ENCODE measurements around the gene OR6T1. TPM values are rescaled to one million over a fixed set of nuclear protein-coding genes. Genes with fewer than 3 reads are reported as not detected.

OR6T1 gene, protein sequence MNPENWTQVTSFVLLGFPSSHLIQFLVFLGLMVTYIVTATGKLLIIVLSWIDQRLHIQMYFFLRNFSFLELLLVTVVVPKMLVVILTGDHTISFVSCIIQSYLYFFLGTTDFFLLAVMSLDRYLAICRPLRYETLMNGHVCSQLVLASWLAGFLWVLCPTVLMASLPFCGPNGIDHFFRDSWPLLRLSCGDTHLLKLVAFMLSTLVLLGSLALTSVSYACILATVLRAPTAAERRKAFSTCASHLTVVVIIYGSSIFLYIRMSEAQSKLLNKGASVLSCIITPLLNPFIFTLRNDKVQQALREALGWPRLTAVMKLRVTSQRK
- total RNA-seq (not detected), polyA plus RNA-seq (not detected)
- long read RNA-seq, donor 1: 0 reads
- long read RNA-seq, donor 2: 0 reads
- long read RNA-seq, donor 3: 0 reads
- long read RNA-seq, donor 4: 0 reads

DNA sequence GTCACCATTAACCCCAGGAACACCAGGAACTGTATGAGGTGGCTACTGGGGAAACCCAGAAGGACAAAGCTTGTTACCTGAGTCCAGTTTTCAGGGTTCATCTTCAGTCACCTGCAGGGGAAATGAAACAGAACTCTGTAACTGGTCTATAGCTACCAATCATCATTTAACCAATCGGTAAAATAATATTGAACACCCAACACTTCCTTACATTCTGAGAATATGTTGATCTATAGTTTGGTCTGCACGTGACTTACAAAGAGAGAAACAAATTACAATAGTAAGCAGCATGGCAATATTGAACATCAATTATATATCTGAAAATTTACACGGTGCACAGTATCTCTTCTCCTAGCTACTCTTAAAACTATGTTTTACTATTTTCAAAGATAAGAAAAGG, at the start of gene OR6T1:
Gene OR6T1, minus strand, starts transcription at position 101 of the 400 bp plus-strand sequence. Its CDS starts 0 bp downstream, at position 101.
- no peak for DNase-seq
- ATAC-seq: no peak
- 88% methylated on average over 3 of the region's 3 CpGs for WGBS

DNA sequence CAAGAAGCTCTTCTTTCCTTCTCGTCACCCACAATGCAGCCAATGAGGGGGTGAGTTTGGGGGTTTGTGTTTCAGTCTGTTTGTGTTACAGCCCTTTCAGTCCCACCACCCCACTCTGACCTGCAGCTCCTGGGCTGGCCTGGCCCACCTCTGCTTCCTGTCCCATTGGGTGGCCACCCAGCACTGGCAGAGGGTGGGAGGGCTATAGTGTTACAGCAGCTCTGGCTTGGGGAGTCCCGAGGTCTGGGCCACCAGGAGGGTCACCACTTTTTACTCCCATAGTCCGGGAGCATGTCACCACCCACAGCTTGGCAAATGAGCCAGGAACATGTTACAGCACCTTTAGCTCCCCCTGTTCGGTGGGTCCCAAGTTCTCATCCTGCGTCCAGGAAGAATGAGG, 35.7 kb upstream of the OR6T1 start:
- 85% methylated on average over 5 of the region's 5 CpGs for WGBS
- intact Hi-C loops (cut with DNase I): no loop called here
- ATAC-seq: no peak
- Histone ChIP-seq H3K27me3 (ENCODE audit: control insufficient read depth, insufficient read depth) (no peaks in the 10 kb centered on the region), H3K4me3 (ENCODE audit: low read length) (no peak overlapping the region), H3K4me1 (ENCODE audit: control insufficient read depth, insufficient read depth, low read length) (no peaks in the 10 kb centered on the region), H3K27ac (ENCODE audit: low read length) (no peak overlapping the region), H3K9me3 (ENCODE audit: control insufficient read depth, low read length) (no peaks in the 10 kb centered on the region)
- DNase-seq: no peak

More for the DNA sequence above, at the start of gene OR6T1:
- no peak within 1 kb of the TSS for H3K27ac ChIP-seq (ENCODE audit: low read length)
- no peaks in the 10 kb centered on the region for H3K4me1 ChIP-seq (ENCODE audit: control insufficient read depth, insufficient read depth, low read length)
- H3K9me3 ChIP-seq (ENCODE audit: control insufficient read depth, low read length): no peaks in the 10 kb centered on the region
- intact Hi-C loops (cut with DNase I): no loop called here
- H3K4me3 ChIP-seq (ENCODE audit: low read length): no peak within 1 kb of the TSS
- no peaks in the 10 kb centered on the region for H3K27me3 ChIP-seq (ENCODE audit: control insufficient read depth, insufficient read depth)

DNA sequence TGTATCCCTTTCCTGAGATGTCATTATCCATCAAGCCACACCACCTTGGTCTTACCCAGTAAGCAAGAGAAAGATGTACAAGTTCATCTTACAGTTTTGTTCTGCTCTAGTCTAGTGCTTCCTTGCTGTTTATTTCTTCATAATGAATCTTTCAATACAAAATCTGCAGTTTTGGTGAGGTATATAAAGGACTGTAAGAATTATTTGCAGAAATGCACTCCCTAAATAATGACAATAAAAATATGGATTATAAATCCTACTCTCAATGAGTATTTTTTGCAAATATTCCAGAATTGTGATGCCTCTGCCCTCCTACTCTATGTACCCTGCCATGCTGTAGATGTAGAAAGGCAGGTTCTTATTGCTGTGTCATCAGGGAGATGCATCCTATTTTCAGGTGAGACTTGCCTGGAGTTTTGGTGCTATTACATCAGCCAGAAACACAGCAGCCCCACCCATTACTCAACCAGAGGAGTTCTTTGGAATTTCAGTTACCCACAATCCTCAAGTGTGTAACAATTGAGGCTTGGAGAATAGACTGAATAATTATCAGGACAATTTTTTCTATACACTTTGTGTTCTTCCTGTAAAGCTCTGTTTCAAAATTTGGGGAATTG, 34.2 kb upstream of the OR6T1 start, which contains the start of gene OR10S1:
Gene OR10S1, minus strand, starts transcription at position 51 of the 617 bp plus-strand sequence. CDS start 117 bp downstream, outside the sequence.
- H3K4me3 ChIP-seq (ENCODE audit: low read length): no peak within 1 kb of the TSS
- ATAC-seq: no peak
- no peak for DNase-seq
- H3K27me3 ChIP-seq (ENCODE audit: control insufficient read depth, insufficient read depth): no peaks in the 10 kb centered on the region
- intact Hi-C loops (cut with DNase I): no loop called here
- H3K9me3 ChIP-seq (ENCODE audit: control insufficient read depth, low read length): no peaks in the 10 kb centered on the region
- H3K27ac ChIP-seq (ENCODE audit: low read length): no peak within 1 kb of the TSS
- H3K4me1 ChIP-seq (ENCODE audit: control insufficient read depth, insufficient read depth, low read length): no peaks in the 10 kb centered on the region

DNA sequence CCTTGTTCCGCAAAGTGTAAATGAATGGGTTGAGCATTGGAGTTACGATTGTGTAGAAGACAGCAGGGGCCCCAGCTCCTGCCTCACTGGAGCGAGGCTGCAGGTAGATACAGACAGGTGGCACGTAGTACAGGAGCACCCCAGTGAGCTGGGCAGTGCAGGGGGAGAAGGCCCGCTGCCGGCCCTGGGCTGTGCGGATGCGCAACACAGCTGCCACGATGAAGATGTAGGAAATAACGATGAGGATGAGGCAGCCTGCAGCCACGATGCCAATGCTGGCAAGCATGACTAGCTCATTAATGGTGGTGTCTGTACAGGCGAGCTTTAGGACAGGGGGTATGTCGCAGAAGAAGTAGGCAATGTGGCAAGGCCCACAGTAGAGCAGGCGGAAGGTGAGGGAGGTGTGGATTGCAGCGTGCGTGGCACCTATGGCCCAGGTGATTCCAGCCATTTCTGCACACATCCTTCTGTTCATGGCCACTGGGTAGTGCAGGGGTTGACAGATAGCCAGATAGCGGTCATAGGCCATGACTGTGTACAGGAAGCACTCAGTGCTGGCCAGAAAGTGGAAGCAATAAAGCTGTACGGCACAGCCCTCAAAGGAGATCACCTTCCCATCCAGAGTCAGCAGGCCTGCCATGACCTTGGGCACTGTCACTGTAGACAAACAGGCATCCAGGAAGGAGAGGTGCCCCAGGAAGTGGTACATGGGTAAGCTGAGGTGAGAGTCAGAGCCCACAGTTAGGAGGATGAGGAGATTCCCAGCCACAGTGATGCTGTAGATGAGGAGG, 33.3 kb upstream of the OR6T1 start:
- WGBS: 91% methylated on average over 18 of the region's 18 CpGs
- H3K4me3 ChIP-seq (ENCODE audit: low read length): no peak overlapping the region

DNA sequence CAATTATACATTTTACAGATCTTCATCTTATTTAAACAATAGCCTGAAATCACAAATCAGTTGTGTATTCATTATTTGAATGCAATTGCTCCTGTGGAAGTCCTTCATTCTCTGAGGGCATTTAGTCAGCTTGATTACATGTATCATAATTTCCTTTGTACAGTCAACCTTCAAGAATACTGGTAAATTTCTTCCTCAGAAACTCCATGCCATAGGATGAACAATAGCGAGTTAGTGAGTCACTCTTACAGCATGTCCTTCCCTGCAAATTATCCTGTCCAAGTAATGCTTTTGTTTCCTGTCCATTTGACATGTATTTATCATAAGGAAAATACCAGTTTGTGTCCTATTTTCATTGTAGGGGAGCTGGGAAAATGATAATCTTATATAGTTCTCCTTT, 30.2 kb upstream of the OR6T1 start:
- Histone ChIP-seq H3K4me1 (ENCODE audit: control insufficient read depth, insufficient read depth, low read length) (no peaks in the 10 kb centered on the region), H3K4me3 (ENCODE audit: low read length) (no peak overlapping the region), H3K27me3 (ENCODE audit: control insufficient read depth, insufficient read depth) (no peaks in the 10 kb centered on the region), H3K9me3 (ENCODE audit: control insufficient read depth, low read length) (no peaks in the 10 kb centered on the region), H3K27ac (ENCODE audit: low read length) (no peak overlapping the region)
- DNase-seq (no peak), ATAC-seq (peak in 1 of 2 donors; percentile 50)
- WGBS: 55% methylated on average over 1 of the region's 1 CpG
- intact Hi-C loops (cut with DNase I): no loop called here

More for the DNA sequence above, 33.3 kb upstream of the OR6T1 start:
- no peaks in the 10 kb centered on the region for H3K4me1 ChIP-seq (ENCODE audit: control insufficient read depth, insufficient read depth, low read length)
- ATAC-seq: no peak
- intact Hi-C loops (cut with DNase I): no loop called here
- H3K9me3 ChIP-seq (ENCODE audit: control insufficient read depth, low read length): no peaks in the 10 kb centered on the region
- no peak overlapping the region for H3K27ac ChIP-seq (ENCODE audit: low read length)
- no peak for DNase-seq
- no peaks in the 10 kb centered on the region for H3K27me3 ChIP-seq (ENCODE audit: control insufficient read depth, insufficient read depth)

DNA sequence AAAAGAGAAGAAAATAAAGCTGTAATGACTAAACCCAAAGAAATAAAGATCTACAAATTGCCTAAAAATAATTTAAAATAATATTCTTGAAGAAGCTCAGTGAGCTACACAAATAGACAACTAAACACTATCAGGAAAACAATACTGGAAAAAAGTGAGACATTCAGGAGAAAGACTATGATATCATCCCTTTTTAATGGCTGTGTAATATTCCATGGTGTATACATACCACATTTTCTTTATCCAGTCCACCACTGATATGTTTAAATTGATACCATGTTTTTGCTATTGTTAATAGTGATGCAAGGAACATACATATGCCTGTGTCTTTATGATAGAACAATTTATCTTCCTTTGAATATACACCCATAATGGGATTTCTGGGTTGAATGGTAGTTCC, 13.1 kb upstream of the OR6T1 start:
- no peak for ATAC-seq

DNA sequence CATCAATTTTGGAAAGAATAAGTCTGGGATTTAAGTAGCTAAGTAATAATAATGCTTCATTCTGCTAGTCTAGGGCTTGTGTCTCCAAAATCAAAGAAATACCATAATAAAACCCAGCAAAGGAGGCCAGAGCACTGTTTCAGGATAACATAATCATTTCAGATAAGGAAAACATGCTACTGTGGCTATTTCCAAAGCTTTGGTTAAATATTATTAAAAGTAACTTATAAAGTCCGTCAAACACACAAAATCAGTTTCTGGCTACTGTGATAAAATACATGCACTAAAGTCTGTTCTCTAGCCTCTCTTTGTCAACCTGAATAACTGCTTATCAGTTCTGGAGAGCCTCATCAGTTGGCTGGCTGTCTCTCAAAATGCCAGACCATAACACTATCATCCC, 1.5 kb upstream of the OR6T1 start:
- DNase-seq: no peak
- WGBS: 25% methylated on average over 1 of the region's 1 CpG
- H3K4me3 ChIP-seq (ENCODE audit: low read length): no peak overlapping the region
- no peaks in the 10 kb centered on the region for H3K27me3 ChIP-seq (ENCODE audit: control insufficient read depth, insufficient read depth)
- no peak for ATAC-seq
- intact Hi-C loops (cut with DNase I): no loop called here
- no peak overlapping the region for H3K27ac ChIP-seq (ENCODE audit: low read length)
- H3K9me3 ChIP-seq (ENCODE audit: control insufficient read depth, low read length): no peaks in the 10 kb centered on the region
- H3K4me1 ChIP-seq (ENCODE audit: control insufficient read depth, insufficient read depth, low read length): no peaks in the 10 kb centered on the region

More for the DNA sequence above, 13.1 kb upstream of the OR6T1 start:
- H3K27me3 ChIP-seq (ENCODE audit: control insufficient read depth, insufficient read depth): no peaks in the 10 kb centered on the region
- no peak overlapping the region for H3K27ac ChIP-seq (ENCODE audit: low read length)
- no peaks in the 10 kb centered on the region for H3K4me1 ChIP-seq (ENCODE audit: control insufficient read depth, insufficient read depth, low read length)
- no peaks in the 10 kb centered on the region for H3K9me3 ChIP-seq (ENCODE audit: control insufficient read depth, low read length)
- no peak overlapping the region for H3K4me3 ChIP-seq (ENCODE audit: low read length)
- intact Hi-C loops (cut with DNase I): no loop called here
- DNase-seq: no peak

DNA sequence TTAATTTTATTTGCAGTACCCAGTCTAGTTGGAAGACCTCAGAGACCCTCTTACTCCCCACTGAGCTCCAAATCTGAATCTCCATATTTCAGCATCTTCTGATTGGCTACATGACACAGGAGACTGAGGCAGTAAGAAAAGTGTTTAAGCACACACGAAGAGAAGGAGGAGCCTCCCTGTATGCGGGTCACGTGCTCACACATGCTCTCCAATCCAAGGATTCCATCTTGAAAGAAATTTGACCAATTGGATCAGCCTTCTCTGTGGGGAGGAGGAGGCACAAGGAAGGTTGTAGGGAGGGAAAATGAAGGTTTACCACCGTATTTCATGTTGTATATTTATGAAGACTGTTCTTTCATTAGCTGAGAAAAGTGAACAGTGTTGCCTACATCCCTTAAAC, 1.2 kb downstream of the OR6T1 start:
- Histone ChIP-seq H3K27me3 (ENCODE audit: control insufficient read depth, insufficient read depth) (no peaks in the 10 kb centered on the region), H3K9me3 (ENCODE audit: control insufficient read depth, low read length) (no peaks in the 10 kb centered on the region), H3K4me3 (ENCODE audit: low read length) (no peak overlapping the region), H3K27ac (ENCODE audit: low read length) (no peak overlapping the region), H3K4me1 (ENCODE audit: control insufficient read depth, insufficient read depth, low read length) (no peaks in the 10 kb centered on the region)
- ATAC-seq (no peak), DNase-seq (no peak)
- 91% methylated on average over 4 of the region's 4 CpGs for WGBS
- intact Hi-C loops (cut with DNase I): no loop called here

DNA sequence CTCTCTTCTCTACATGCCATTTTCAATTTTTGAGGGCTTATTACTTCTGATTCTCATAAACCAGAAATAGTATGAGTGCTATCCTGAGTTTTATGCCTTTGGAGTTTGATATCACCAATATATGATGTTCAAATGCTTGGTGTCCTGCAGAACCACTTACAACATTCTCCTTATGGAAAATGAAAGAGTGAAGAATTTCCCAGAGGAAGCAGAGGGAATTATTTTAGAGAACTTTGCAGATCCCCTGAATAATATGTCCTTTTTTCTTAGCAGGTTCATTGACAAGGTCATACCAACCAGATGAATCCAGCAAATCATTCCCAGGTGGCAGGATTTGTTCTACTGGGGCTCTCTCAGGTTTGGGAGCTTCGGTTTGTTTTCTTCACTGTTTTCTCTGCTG, 4.3 kb downstream of the OR6T1 start, which contains the start of gene OR4D5:
Gene OR4D5, plus strand, starts transcription at position 301 of the 400 bp plus-strand sequence. Its CDS starts 0 bp downstream, at position 301.
- Histone ChIP-seq H3K4me3 (ENCODE audit: low read length) (no peak within 1 kb of the TSS), H3K27ac (ENCODE audit: low read length) (no peak within 1 kb of the TSS), H3K9me3 (ENCODE audit: control insufficient read depth, low read length) (no peaks in the 10 kb centered on the region), H3K27me3 (ENCODE audit: control insufficient read depth, insufficient read depth) (no peaks in the 10 kb centered on the region), H3K4me1 (ENCODE audit: control insufficient read depth, insufficient read depth, low read length) (no peaks in the 10 kb centered on the region)
- ATAC-seq (no peak), DNase-seq (no peak)
- WGBS: 77% methylated on average over 1 of the region's 1 CpG
- intact Hi-C loops (cut with DNase I): no loop called here

DNA sequence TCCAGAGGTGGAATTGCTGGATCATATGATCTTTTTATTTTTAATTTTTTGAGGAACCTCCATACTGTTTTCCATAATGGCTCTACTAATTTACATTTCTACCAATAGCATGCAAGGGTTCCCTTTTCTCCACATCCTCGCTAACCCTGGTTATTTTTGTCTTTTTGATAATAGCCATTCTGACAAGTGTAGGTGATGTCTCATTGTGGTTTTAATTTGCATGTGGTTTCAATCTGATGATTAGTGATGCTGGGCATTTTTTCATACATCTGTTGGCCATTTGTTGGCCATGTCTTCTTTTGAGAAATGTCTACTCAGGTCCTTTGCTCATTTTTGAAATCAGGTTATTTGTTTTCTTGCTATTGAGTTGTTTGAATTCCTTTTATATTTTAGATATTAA, 19.6 kb downstream of the OR6T1 start:
- DNase-seq (no peak), ATAC-seq (no peak)
- Histone ChIP-seq H3K4me1 (ENCODE audit: control insufficient read depth, insufficient read depth, low read length) (no peaks in the 10 kb centered on the region), H3K4me3 (ENCODE audit: low read length) (no peak overlapping the region), H3K27ac (ENCODE audit: low read length) (no peak overlapping the region), H3K9me3 (ENCODE audit: control insufficient read depth, low read length) (no peaks in the 10 kb centered on the region), H3K27me3 (ENCODE audit: control insufficient read depth, insufficient read depth) (no peaks in the 10 kb centered on the region)
- intact Hi-C loops (cut with DNase I): no loop called here
- WGBS: 70% methylated on average over 1 of the region's 1 CpG

DNA sequence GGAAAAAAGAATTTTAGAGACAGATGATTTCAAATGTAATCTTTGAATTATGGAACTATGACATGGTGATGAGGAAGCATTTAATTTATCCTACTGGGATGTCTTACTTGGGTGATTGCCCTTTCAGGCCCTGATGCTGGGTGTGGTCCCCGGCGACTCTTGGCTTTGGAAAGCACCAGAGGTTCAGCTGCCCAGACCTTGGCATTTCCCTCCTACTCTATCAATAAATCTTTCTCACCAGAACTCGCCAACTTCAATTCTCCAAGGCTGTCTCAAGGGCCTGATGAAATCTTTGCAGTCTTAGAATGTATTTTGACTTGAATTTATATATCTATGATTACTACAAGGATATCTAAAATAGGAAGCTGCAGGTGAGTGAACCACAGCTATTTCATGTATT, 22.7 kb downstream of the OR6T1 start:
- H3K27ac ChIP-seq (ENCODE audit: low read length): no peak overlapping the region
- no peaks in the 10 kb centered on the region for H3K27me3 ChIP-seq (ENCODE audit: control insufficient read depth, insufficient read depth)
- no peaks in the 10 kb centered on the region for H3K4me1 ChIP-seq (ENCODE audit: control insufficient read depth, insufficient read depth, low read length)
- intact Hi-C loops (cut with DNase I): no loop called here
- DNase-seq: no peak
- no peaks in the 10 kb centered on the region for H3K9me3 ChIP-seq (ENCODE audit: control insufficient read depth, low read length)
- no peak overlapping the region for H3K4me3 ChIP-seq (ENCODE audit: low read length)
- 67% methylated on average over 3 of the region's 3 CpGs for WGBS
- ATAC-seq: peak in 1 of 2 donors; percentile 42
